ENCODE data around the gene ZNF358. TPM values are rescaled to one million over a fixed set of nuclear protein-coding genes. Genes with fewer than 3 reads are reported as not detected.
A peak's percentile ranks its signal among the peaks of the same experiment; 100 is the strongest.

ZNF358 gene
- total RNA-seq, 3 donors from 2014 or later = 34.0 to 65.3 (median 34.7) TPM

GRCh38 chr19:7500811-7501450, 15.0 kb upstream of the ZNF358 start:
- TF ChIP-seq POLR2AphosphoS5 (IDR thresholded peaks at IDR 0.05) (no peak), POLR2A (IDR thresholded peaks at IDR 0.05) (no peak), CTCF (IDR thresholded peaks at IDR 0.05) (no peak)
- H3K9me3 ChIP-seq = no peaks in the 10 kb centered on the region
- no peaks in the 10 kb centered on the region for H3K4me1 ChIP-seq
- peak overlapping the region; percentile 23 to 66 (median 53) for H3K4me3 ChIP-seq
- no peak overlapping the region for H3K27ac ChIP-seq
- intact Hi-C loops (cut with DNase I; ENCODE audit: low total_unique reads) = no loop called here
- DNase-seq (ENCODE audit: low spot score in 2 of 2) = peak in 1 of 2 donors; percentile 80
- peaks cover 3 to 5% of the 10 kb centered on the region in 2 donors for H3K27me3 ChIP-seq
- no peaks in the 10 kb centered on the region for H3K36me3 ChIP-seq

DNA sequence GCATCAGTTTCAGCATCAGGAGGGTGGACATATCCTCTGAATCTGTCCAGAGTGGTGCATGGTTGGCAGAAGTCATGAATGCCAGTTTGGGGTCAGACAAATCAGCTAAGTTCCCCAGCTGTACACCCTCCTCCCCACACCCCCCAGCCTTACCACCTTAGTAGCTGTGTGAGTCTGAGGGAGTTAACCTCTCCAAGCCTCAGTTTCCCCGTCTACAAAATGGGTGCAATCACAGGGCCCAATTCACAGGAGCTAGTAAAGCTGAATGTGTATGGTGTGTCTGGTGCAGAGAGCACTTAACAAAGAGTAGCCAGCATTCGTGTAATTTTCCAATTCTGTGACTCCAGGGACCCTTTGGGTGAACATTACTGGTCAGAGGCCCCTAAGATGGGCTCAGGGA, 13.4 kb upstream of the ZNF358 start:
- intact Hi-C loops (cut with DNase I; ENCODE audit: low total_unique reads) = no loop called here
- peaks cover 3 to 5% of the 10 kb centered on the region in 2 donors for H3K27me3 ChIP-seq
- no peak overlapping the region for H3K4me3 ChIP-seq
- no peak for DNase-seq (ENCODE audit: low spot score in 2 of 2)
- TF ChIP-seq POLR2A (IDR thresholded peaks at IDR 0.05) (no peak), POLR2AphosphoS5 (IDR thresholded peaks at IDR 0.05) (no peak), CTCF (IDR thresholded peaks at IDR 0.05) (no peak)
- no peaks in the 10 kb centered on the region for H3K9me3 ChIP-seq
- H3K36me3 ChIP-seq = no peaks in the 10 kb centered on the region
- H3K4me1 ChIP-seq = no peaks in the 10 kb centered on the region
- H3K27ac ChIP-seq = no peak overlapping the region

DNA sequence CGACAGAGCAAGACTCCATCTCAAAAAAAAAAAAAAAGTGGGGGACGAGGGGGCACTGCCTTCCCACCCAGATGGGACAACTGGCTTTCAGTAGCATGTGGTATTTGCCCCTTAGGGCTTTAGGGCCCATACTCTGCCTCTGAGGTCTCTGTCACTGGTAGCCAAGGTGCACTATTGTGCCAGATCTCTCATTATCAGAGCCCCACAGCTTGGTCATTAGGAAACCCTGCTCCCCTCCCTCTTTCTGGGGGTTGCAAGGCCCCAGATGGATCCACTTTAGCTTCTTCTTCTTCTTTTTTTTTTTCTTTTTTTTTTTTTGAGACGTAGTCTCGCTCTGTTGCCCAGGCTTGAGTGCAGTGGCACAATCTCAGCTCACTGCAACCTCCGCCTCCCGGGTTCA, 11.2 kb upstream of the ZNF358 start:
- intact Hi-C loops (cut with DNase I; ENCODE audit: low total_unique reads) = no loop called here
- H3K27me3 ChIP-seq = peaks cover 3 to 5% of the 10 kb centered on the region in 2 donors

GRCh38 chr19:7505288-7505681, 10.6 kb upstream of the ZNF358 start:
- Histone ChIP-seq H3K4me1 (no peaks in the 10 kb centered on the region), H3K36me3 (no peaks in the 10 kb centered on the region), H3K27ac (no peak overlapping the region), H3K9me3 (no peaks in the 10 kb centered on the region), H3K27me3 (peaks cover 3 to 5% of the 10 kb centered on the region in 2 donors), H3K4me3 (no peak overlapping the region)
- intact Hi-C loops (cut with DNase I; ENCODE audit: low total_unique reads) = no loop called here
- no peak for DNase-seq (ENCODE audit: low spot score in 2 of 2)
- TF ChIP-seq CTCF (IDR thresholded peaks at IDR 0.05) (no peak), POLR2A (IDR thresholded peaks at IDR 0.05) (no peak), POLR2AphosphoS5 (IDR thresholded peaks at IDR 0.05) (no peak)

More for the DNA sequence above, 11.2 kb upstream of the ZNF358 start:
- Histone ChIP-seq H3K27ac (no peak overlapping the region), H3K4me3 (no peak overlapping the region), H3K9me3 (no peaks in the 10 kb centered on the region), H3K36me3 (no peaks in the 10 kb centered on the region), H3K4me1 (no peaks in the 10 kb centered on the region)
- TF ChIP-seq POLR2A (IDR thresholded peaks at IDR 0.05) (no peak), CTCF (IDR thresholded peaks at IDR 0.05) (no peak), POLR2AphosphoS5 (IDR thresholded peaks at IDR 0.05) (no peak)
- DNase-seq (ENCODE audit: low spot score in 2 of 2) = no peak

GRCh38 chr19:7505682-7506384, 10.1 kb upstream of the ZNF358 start:
- H3K4me3 ChIP-seq = peak overlapping the region in 2 of 3 donors; percentile 9 to 25
- no peak for DNase-seq (ENCODE audit: low spot score in 2 of 2)

More at GRCh38 chr19:7505682-7506384, 10.1 kb upstream of the ZNF358 start:
- no peak for TF ChIP-seq POLR2A (IDR thresholded peaks at IDR 0.05)
- no peak for TF ChIP-seq POLR2AphosphoS5 (IDR thresholded peaks at IDR 0.05)
- no peak for TF ChIP-seq CTCF (IDR thresholded peaks at IDR 0.05)
- no peak overlapping the region for H3K27ac ChIP-seq
- H3K4me1 ChIP-seq = no peaks in the 10 kb centered on the region
- intact Hi-C loops (cut with DNase I; ENCODE audit: low total_unique reads) = no loop called here
- H3K9me3 ChIP-seq = no peaks in the 10 kb centered on the region
- H3K36me3 ChIP-seq = no peaks in the 10 kb centered on the region
- peaks cover 2 to 3% of the 10 kb centered on the region in 2 donors for H3K27me3 ChIP-seq

All from breast epithelium (tissue), 4 donors.